Neural cell (in vitro differentiated cells): ENCODE results near the gene SDSL.

Source experiments
- CTCF ChIP-seq: fragments of 450-650 bp; IDR thresholded peaks from 2 replicates; pipeline ENCODE4 v1.5.1; 2014; ENCODE audit warnings: antibody characterized with exemption, mild to moderate bottlenecking, moderate library complexity; ENCODE audit not compliant: poor library complexity, severe bottlenecking
- EP300 ChIP-seq: fragments of 450-650 bp; conservative IDR thresholded peaks from 2 replicates; pipeline ENCODE4 v1.6.1; 2014; ENCODE audit warnings: antibody characterized with exemption, mild to moderate bottlenecking, moderate library complexity; ENCODE audit not compliant: poor library complexity, severe bottlenecking
- EZH2 ChIP-seq: fragments of 200-600, 300-800 bp; shearing (Covaris generic), sonication (generic); IDR thresholded peaks from 2 replicates; pipeline ENCODE4 v1.6.1; 2014; ENCODE audit warnings: antibody characterized with exemption, low read length, borderline replicate concordance, mild to moderate bottlenecking; ENCODE audit not compliant: insufficient read depth, poor library complexity, severe bottlenecking
- MXI1 ChIP-seq: fragments of 450-650 bp; conservative IDR thresholded peaks from 2 replicates; pipeline ENCODE4 v1.6.1; 2014; ENCODE audit warnings: antibody characterized with exemption, mild to moderate bottlenecking; ENCODE audit not compliant: poor library complexity, severe bottlenecking
- POLR2AphosphoS5 ChIP-seq: IDR thresholded peaks from 2 replicates; pipeline ENCODE4 v1.6.1; 2012
- RAD21 ChIP-seq: fragments of 450-650 bp; conservative IDR thresholded peaks from 2 replicates; pipeline ENCODE4 v1.6.1; 2014; ENCODE audit warnings: antibody characterized with exemption, mild to moderate bottlenecking, moderate library complexity
- REST ChIP-seq: IDR thresholded peaks from 2 replicates; pipeline ENCODE4 v1.6.1; 2012; ENCODE audit warnings: borderline replicate concordance
- SMC3 ChIP-seq: fragments of 450-650 bp; conservative IDR thresholded peaks from 2 replicates; pipeline ENCODE4 v1.6.1; 2014; ENCODE audit warnings: antibody characterized with exemption, mild to moderate bottlenecking, moderate library complexity; ENCODE audit not compliant: poor library complexity
- TAF1 ChIP-seq: IDR thresholded peaks from 2 replicates; pipeline ENCODE4 v1.6.1; 2012; ENCODE audit warnings: low read depth

GRCh38 chr12:113403435-113404415 lies 18.5 kb upstream of the SDSL start, which contains the start of gene SDS:
- no peak for TF ChIP-seq EZH2
- no peak for TF ChIP-seq CTCF
- no peak for TF ChIP-seq POLR2AphosphoS5
- no peak for TF ChIP-seq RAD21
- TF ChIP-seq EP300, result no peak
- no peak for TF ChIP-seq SMC3
- no peak for TF ChIP-seq MXI1
- no peak for TF ChIP-seq TAF1
- TF ChIP-seq REST, result no peak
